IMR-90 (cell line): ENCODE data around the gene LRP1-AS. TPM values are rescaled to one million over a fixed set of nuclear protein-coding genes. Genes with fewer than 3 reads are reported as not detected.

Experiments
- ATAC-seq: fragments of 200-7000 bp; cut with Tn5 transposase; 2 replicates; pipeline ENCODE4 v1.9.1; 2020; ENCODE audit warnings: low read depth, mild to moderate bottlenecking, moderate library complexity
- BruUV-seq: library from RNA; stranded (reverse); fragments of 400-500 nt; replicated peaks from 2 replicates; lab custom pipeline; 2021; lab: Mats Ljungman, UMichigan
- CTCF ChIA-PET: fragments of 300-600 bp; formaldehyde crosslinking; extraction: SDS; loops from one replicate; lab custom pipeline; 2021; ENCODE audit warnings: antibody characterized with exemption; lab: Yijun Ruan, JAX
- POLR2A ChIA-PET: fragments of 300-600 bp; sonication (Branson Sonifier 250); formaldehyde crosslinking; loops from one replicate; lab custom pipeline; 2022; ENCODE audit warnings: antibody characterized with exemption; ENCODE audit not compliant: unreplicated experiment; lab: Charles Lee
- DNase-seq: peaks from one replicate; pipeline ENCODE4 v3.0.0; 2013
- H2AFZ ChIP-seq: replicated peaks from 2 replicates; pipeline ENCODE3; 2013; ENCODE audit warnings: low read length, mild to moderate bottlenecking; ENCODE audit not compliant: poor library complexity
- H2AK5ac ChIP-seq: 2 replicates; pipeline ENCODE4 v1.6.1; 2013; ENCODE audit warnings: low read depth, low read length, inconsistent platforms
- H2AK9ac ChIP-seq: replicated peaks from 2 replicates; pipeline ENCODE3; 2013; ENCODE audit warnings: mild to moderate bottlenecking, low read depth, low read length, moderate library complexity; ENCODE audit not compliant: poor library complexity
- H2BK120ac ChIP-seq: 2 replicates; pipeline ENCODE4 v1.6.1; 2013; ENCODE audit warnings: low read depth, low read length, inconsistent platforms
- H2BK15ac ChIP-seq: 3 replicates; pipeline ENCODE4 v1.6.1; 2013; ENCODE audit warnings: low read depth, low read length, inconsistent platforms
- H2BK20ac ChIP-seq: 2 replicates; pipeline ENCODE4 v1.6.1; 2013; ENCODE audit warnings: low read depth, mild to moderate bottlenecking, inconsistent platforms, low read length, moderate library complexity
- H2BK5ac ChIP-seq: 2 replicates; pipeline ENCODE4 v1.6.1; 2013; ENCODE audit warnings: mild to moderate bottlenecking, low read depth, low read length, inconsistent platforms; ENCODE audit not compliant: poor library complexity, severe bottlenecking
- H3K14ac ChIP-seq: replicated peaks from 2 replicates; pipeline ENCODE4 v1.6.1; 2013; ENCODE audit warnings: low read depth, low read length, inconsistent platforms
- H3K18ac ChIP-seq: 2 replicates; pipeline ENCODE4 v1.6.1; 2013; ENCODE audit warnings: low read depth, low read length, control low read depth
- H3K23ac ChIP-seq: 2 replicates; pipeline ENCODE4 v1.6.1; 2013; ENCODE audit warnings: low read depth, low read length, inconsistent platforms
- H3K27ac ChIP-seq: 2 replicates; pipeline ENCODE4 v1.5.1; 2013; ENCODE audit warnings: mild to moderate bottlenecking, control low read depth, low read length; ENCODE audit not compliant: insufficient read depth
- H3K27me3 ChIP-seq: 2 replicates; pipeline ENCODE4 v1.6.1; 2013; ENCODE audit warnings: low read length; ENCODE audit not compliant: control insufficient read depth, insufficient read depth
- H3K36me3 ChIP-seq: 2 replicates; pipeline ENCODE4 v1.6.1; 2013; ENCODE audit warnings: low read length, mixed read lengths; ENCODE audit not compliant: control insufficient read depth, insufficient read depth
- H3K4ac ChIP-seq: 2 replicates; pipeline ENCODE4 v1.6.1; 2013; ENCODE audit warnings: low read depth, low read length, inconsistent platforms
- H3K4me1 ChIP-seq: 2 replicates; pipeline ENCODE4 v1.6.1; 2013; ENCODE audit warnings: low read length, mixed read lengths; ENCODE audit not compliant: control insufficient read depth, insufficient read depth
- H3K4me2 ChIP-seq: 2 replicates; pipeline ENCODE4 v1.6.1; 2013; ENCODE audit warnings: low read depth, mild to moderate bottlenecking, control low read depth, low read length, moderate library complexity
- H3K4me3 ChIP-seq: 2 replicates; pipeline ENCODE4 v1.5.1; 2013; ENCODE audit warnings: low read depth, mild to moderate bottlenecking, control low read depth, low read length, moderate library complexity; ENCODE audit not compliant: insufficient read depth
- H3K56ac ChIP-seq: 2 replicates; pipeline ENCODE4 v1.6.1; 2013; ENCODE audit warnings: low read length, inconsistent platforms; ENCODE audit not compliant: insufficient read depth; ENCODE audit errors: extremely low read depth
- H3K79me1 ChIP-seq, 2 experiments: 2 replicates each; pipeline ENCODE4 v1.6.1; 2013; ENCODE audit warnings: low read length in 2 of 2, inconsistent platforms in 1 of 2, low read depth in 1 of 2
- H3K9ac ChIP-seq: 2 replicates; pipeline ENCODE4 v1.6.1; 2013; ENCODE audit warnings: low read depth, low read length, control low read depth
- H3K9me1 ChIP-seq: 2 replicates; pipeline ENCODE4 v1.6.1; 2013; ENCODE audit warnings: low read length, inconsistent platforms; ENCODE audit not compliant: insufficient read depth
- H3K9me3 ChIP-seq: 2 replicates; pipeline ENCODE4 v1.6.1; 2013; ENCODE audit warnings: low read length; ENCODE audit not compliant: control insufficient read depth, insufficient read depth
- H4K20me1 ChIP-seq: 2 replicates; pipeline ENCODE4 v1.6.1; 2013; ENCODE audit warnings: low read length, inconsistent platforms; ENCODE audit not compliant: insufficient read depth
- H4K5ac ChIP-seq: 2 replicates; pipeline ENCODE4 v1.6.1; 2013; ENCODE audit warnings: mild to moderate bottlenecking, low read depth, low read length, control low read depth
- H4K8ac ChIP-seq, 2 experiments: 2 replicates each; pipeline ENCODE4 v1.6.1; 2013; ENCODE audit warnings: low read depth in 2 of 2, low read length in 2 of 2, control low read depth in 1 of 2, inconsistent platforms in 1 of 2
- H4K91ac ChIP-seq: 2 replicates; pipeline ENCODE4 v1.6.1; 2013; ENCODE audit warnings: low read depth, low read length, inconsistent platforms; ENCODE audit not compliant: insufficient read depth
- BHLHE40 ChIP-seq: fragments of 150-350 bp; IDR thresholded peaks from 2 replicates; pipeline ENCODE4 v1.6.1; 2016; ENCODE audit warnings: mild to moderate bottlenecking, low read depth, low read length
- CEBPB ChIP-seq: IDR thresholded peaks from 2 replicates; pipeline ENCODE4 v1.6.1; 2012; ENCODE audit warnings: low read depth, low read length, improper control_type of control experiment
- CHD1 ChIP-seq: IDR thresholded peaks from 2 replicates; pipeline ENCODE4 v1.6.1; 2012; ENCODE audit warnings: low read depth, low read length, improper control_type of control experiment
- CTCF ChIP-seq: conservative IDR thresholded peaks from 2 replicates; pipeline ENCODE4 v1.5.1; 2012; ENCODE audit warnings: mild to moderate bottlenecking, low read depth, low read length, improper control_type of control experiment
- FOS ChIP-seq: fragments of 150-350 bp; IDR thresholded peaks from 2 replicates; pipeline ENCODE4 v1.6.1; 2016; ENCODE audit warnings: low read depth, low read length
- MAFK ChIP-seq: IDR thresholded peaks from 2 replicates; pipeline ENCODE4 v1.6.1; 2012; ENCODE audit warnings: low read depth, low read length, improper control_type of control experiment
- NFE2L2 ChIP-seq: fragments of 150-350 bp; IDR thresholded peaks from 2 replicates; pipeline ENCODE4 v1.6.1; 2016; ENCODE audit warnings: low read depth, mild to moderate bottlenecking, low read length
- POLR2A ChIP-seq: IDR thresholded peaks from 2 replicates; pipeline ENCODE4 v1.6.1; 2012; ENCODE audit warnings: mild to moderate bottlenecking, low read depth, low read length
- RAD21 ChIP-seq: IDR thresholded peaks from 2 replicates; pipeline ENCODE4 v1.6.1; 2012; ENCODE audit warnings: low read length, improper control_type of control experiment
- RCOR1 ChIP-seq: IDR thresholded peaks from 2 replicates; pipeline ENCODE4 v1.6.1; 2012; ENCODE audit warnings: mild to moderate bottlenecking, low read length, improper control_type of control experiment; ENCODE audit not compliant: insufficient replicate concordance
- SMC3 ChIP-seq: fragments of 150-350 bp; IDR thresholded peaks from 2 replicates; pipeline ENCODE4 v1.6.1; 2016; ENCODE audit warnings: low read depth, mild to moderate bottlenecking, antibody characterized with exemption, low read length, moderate library complexity
- WGBS, 2 experiments: methylation state at CpG; one replicate each; pipeline versions ENCODE4 v1.1.5 to v1.1.7; 2013; ENCODE audit warnings: missing lambda C conversion rate in 2 of 2; ENCODE audit not compliant: insufficient read length in 1 of 2; ENCODE audit errors: extremely low coverage in 2 of 2; 5-methylcytosine and 5-hydroxymethylcytosine counted together
- dilution Hi-C: fragments of 300-500 bp; cut with HindIII; formaldehyde crosslinking; loops from one replicate; pipeline ENCODE4 v1.14.3; 2018; ENCODE audit warnings: low sequenced_read_pairs; ENCODE audit not compliant: unreplicated experiment
- in situ Hi-C: fragments of 300-500 bp; cut with MboI; formaldehyde crosslinking; loops from 3 replicates; pipeline ENCODE4 v1.14.3; 2019; ENCODE audit warnings: low sequenced_read_pairs, inconsistent platforms, mixed read lengths
- intact Hi-C: fragments of 100-400 bp; cut with micrococcal nuclease; formaldehyde crosslinking; loops from 2 replicates; pipeline ENCODE4 v1.10.0; 2022
- polyA plus RNA-seq, 3 experiments: library from polyadenylated mRNA; depleted of rRNA; stranded (reverse); fragments of >200 nt; gene quantifications; 2 replicates each; pipeline ENCODE4 v1.2.3, GENCODE V29; 2012; ENCODE audit warnings: low replicate concordance in 1 of 3
- total RNA-seq: library from RNA; depleted of rRNA; stranded (reverse); fragments of >200 nt; gene quantifications from 2 replicates; pipeline ENCODE4 v1.2.3, GENCODE V29; 2012
- TF ChIP-seq, protein P1 (sequence below): fragments of 150-350 bp; IDR thresholded peaks from 2 replicates; pipeline ENCODE4 v1.6.1; 2016; ENCODE audit warnings: low read depth, mild to moderate bottlenecking, low read length, moderate library complexity, borderline replicate concordance
- TF ChIP-seq, protein P2 (sequence below): fragments of 150-350 bp; IDR thresholded peaks from 2 replicates; pipeline ENCODE4 v1.6.1; 2017; ENCODE audit warnings: mild to moderate bottlenecking, antibody characterized with exemption, low read length, low read depth

Gene LRP1-AS
- total and polyA plus RNA-seq, 2 of the 4 experiments (the other 2 are of a cell fraction): not detected

GRCh38 chr12:57109207-57110103, 38.0 kb downstream of the LRP1-AS start:
- Histone ChIP-seq H3K18ac (no peak overlapping the region), H4K20me1 (peaks cover 15% of the 10 kb centered on the region), H4K8ac (peak overlapping the region; percentile 85 to 97; a peak in 3 of 4 replicates), H3K4ac (peak overlapping the region; percentile 97), H3K23ac (peak overlapping the region; percentile 45; the same call in 1 of the 2 replicates), H2AFZ (peak overlapping the region; percentile 86), H3K4me3 (peak overlapping the region; percentile 64), H3K4me2 (peak overlapping the region; percentile 93), H4K91ac (peak overlapping the region; percentile 97), H4K5ac (no peak overlapping the region), H3K9me1 (peaks cover 4% of the 10 kb centered on the region), H3K27ac (peak overlapping the region; percentile 94; the same call in 1 of the 2 replicates), H3K9ac (peak overlapping the region; percentile 93; the same call in 1 of the 2 replicates), H3K56ac (no peak overlapping the region), H2BK20ac (no peak overlapping the region), H2AK5ac (peak overlapping the region; percentile 35), H3K36me3 (peaks cover 30% of the 10 kb centered on the region), H3K27me3 (no peaks in the 10 kb centered on the region), H3K79me1 (peaks cover 22 to 58% of the 10 kb centered on the region in 2 experiments), H2BK15ac (peak overlapping the region; percentile 89; the same call in 2 of the 3 replicates), H3K14ac (peak overlapping the region; percentile 99), H3K9me3 (no peaks in the 10 kb centered on the region), H2BK5ac (no peak overlapping the region), H2AK9ac (peak overlapping the region; percentile 99), H2BK120ac (peak overlapping the region; percentile 59; the same call in 1 of the 2 replicates), H3K4me1 (0 out of 2 replicates have a peak, but pooled peaks cover 2% of the 10 kb centered on the region)
- intact Hi-C loops: loop anchor here (5.0 kb wide), 1 partner anchor 133 kb away; no protein-coding TSS in a partner anchor
- DNase-seq (no peak), ATAC-seq (no peak)
- ChIA-PET POLR2A (no interaction called here), CTCF (interaction anchor here (1.0 kb wide), 1 partner anchor 40 kb away, joined by 3 read pairs; no protein-coding TSS in a partner anchor)
- dilution Hi-C loops: no loop called here
- no TSS peak for BruUV-seq
- in situ Hi-C loops: loop anchor here (5.0 kb wide), 2 partner anchors 42 to 102 kb away; partner anchors contain the start of gene ZBTB39
- WGBS, 2 experiments: 100% methylated on average over 1 of the region's 7 CpGs; no CpG with 5 or more reads in 1 of the 2 experiments
- no peak for TF ChIP-seq CTCF
- TF ChIP-seq CHD1: no peak
- no peak for TF ChIP-seq POLR2A
- TF ChIP-seq NFE2L2: no peak
- TF ChIP-seq MAFK: no peak
- TF ChIP-seq, protein P1, sequence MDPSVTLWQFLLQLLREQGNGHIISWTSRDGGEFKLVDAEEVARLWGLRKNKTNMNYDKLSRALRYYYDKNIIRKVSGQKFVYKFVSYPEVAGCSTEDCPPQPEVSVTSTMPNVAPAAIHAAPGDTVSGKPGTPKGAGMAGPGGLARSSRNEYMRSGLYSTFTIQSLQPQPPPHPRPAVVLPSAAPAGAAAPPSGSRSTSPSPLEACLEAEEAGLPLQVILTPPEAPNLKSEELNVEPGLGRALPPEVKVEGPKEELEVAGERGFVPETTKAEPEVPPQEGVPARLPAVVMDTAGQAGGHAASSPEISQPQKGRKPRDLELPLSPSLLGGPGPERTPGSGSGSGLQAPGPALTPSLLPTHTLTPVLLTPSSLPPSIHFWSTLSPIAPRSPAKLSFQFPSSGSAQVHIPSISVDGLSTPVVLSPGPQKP: no peak
- no peak for TF ChIP-seq BHLHE40
- TF ChIP-seq RAD21: no peak
- TF ChIP-seq CEBPB: no peak
- TF ChIP-seq, protein P2, sequence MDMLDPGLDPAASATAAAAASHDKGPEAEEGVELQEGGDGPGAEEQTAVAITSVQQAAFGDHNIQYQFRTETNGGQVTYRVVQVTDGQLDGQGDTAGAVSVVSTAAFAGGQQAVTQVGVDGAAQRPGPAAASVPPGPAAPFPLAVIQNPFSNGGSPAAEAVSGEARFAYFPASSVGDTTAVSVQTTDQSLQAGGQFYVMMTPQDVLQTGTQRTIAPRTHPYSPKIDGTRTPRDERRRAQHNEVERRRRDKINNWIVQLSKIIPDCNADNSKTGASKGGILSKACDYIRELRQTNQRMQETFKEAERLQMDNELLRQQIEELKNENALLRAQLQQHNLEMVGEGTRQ: no peak
- TF ChIP-seq RCOR1: no peak
- TF ChIP-seq SMC3: no peak
- no peak for TF ChIP-seq FOS
